ENCODE measurements around the gene INPP4B.
A peak's percentile ranks its signal among the peaks of the same experiment; 100 is the strongest.

Gene INPP4B

GRCh38 chr4:142414366-142414990, 431.6 kb downstream of the INPP4B start:
- H3K9ac ChIP-seq: no peak overlapping the region
- no peaks in the 10 kb centered on the region for H3K27me3 ChIP-seq
- H3K4me3 ChIP-seq: no peak overlapping the region
- no peaks in the 10 kb centered on the region for H4K20me1 ChIP-seq
- H3K4me1 ChIP-seq: peaks cover 0 to 4% (median 0%) of the 10 kb centered on the region in 10 experiments; a peak in 1 of 20 replicates
- H3K9me3 ChIP-seq (replicated peaks in 1 of 11): peaks cover 0 to 6% (median 0%) of the 10 kb centered on the region in 11 experiments; a peak in 4 of 22 replicates
- H3K4me2 ChIP-seq: no peak overlapping the region
- H3K36me3 ChIP-seq: no peaks in the 10 kb centered on the region
- TF ChIP-seq Cebpa-rat (IDR thresholded peaks at IDR 0.05): no peak
- H3K27ac ChIP-seq: no peak overlapping the region

DNA sequence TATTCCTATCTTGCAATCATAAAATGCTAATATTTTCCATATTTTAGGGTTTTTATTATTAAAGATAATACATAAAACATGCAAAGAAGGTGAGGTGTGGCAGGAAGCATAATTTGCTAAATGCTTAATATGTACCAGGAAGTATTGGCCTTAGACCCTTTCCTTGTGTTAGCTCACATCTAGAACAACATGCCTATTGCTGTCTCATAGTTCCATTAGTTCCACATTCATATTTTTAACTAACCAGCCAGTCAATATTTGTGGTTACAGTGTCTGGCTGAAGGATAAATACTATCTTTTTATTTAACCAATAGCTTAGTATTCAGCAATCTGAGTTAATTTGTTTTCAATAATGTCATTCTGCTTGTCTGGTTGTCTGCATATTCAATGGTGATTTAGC, 432.6 kb downstream of the INPP4B start:
- TF ChIP-seq Cebpa-rat (IDR thresholded peaks at IDR 0.05): no peak
- H3K9me3 ChIP-seq (replicated peaks in 1 of 11): peaks cover 0 to 6% (median 0%) of the 10 kb centered on the region in 11 experiments; a peak in 4 of 22 replicates
- H3K9ac ChIP-seq: no peak overlapping the region
- H3K4me1 ChIP-seq: peaks cover 0 to 4% (median 0%) of the 10 kb centered on the region in 10 experiments; a peak in 2 of 20 replicates
- H3K36me3 ChIP-seq: no peaks in the 10 kb centered on the region
- no peaks in the 10 kb centered on the region for H4K20me1 ChIP-seq
- no peak overlapping the region for H3K4me3 ChIP-seq
- H3K4me2 ChIP-seq: no peak overlapping the region
- no peaks in the 10 kb centered on the region for H3K27me3 ChIP-seq
- H3K27ac ChIP-seq: no peak overlapping the region

DNA sequence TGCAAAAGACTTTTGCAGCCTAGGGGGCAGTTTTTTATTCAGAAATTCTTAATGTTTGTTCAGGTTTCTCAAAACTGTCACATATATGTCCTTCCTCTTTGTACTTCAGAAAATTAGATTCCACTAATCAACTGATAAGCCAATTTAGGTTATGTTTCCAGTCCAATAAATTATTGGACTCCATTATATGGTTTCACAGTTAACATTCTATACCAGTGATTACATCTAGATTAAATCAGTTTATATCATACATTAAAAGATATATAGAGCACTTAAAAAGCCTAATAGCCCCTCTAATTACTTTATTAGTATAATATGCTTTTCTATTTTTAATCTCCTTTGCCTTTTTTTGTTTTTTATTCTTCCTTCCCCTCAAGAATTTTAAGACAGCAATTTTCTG, 434.1 kb downstream of the INPP4B start:
- no peak for TF ChIP-seq Cebpa-rat (IDR thresholded peaks at IDR 0.05)
- Histone ChIP-seq H3K36me3 (no peaks in the 10 kb centered on the region), H3K27ac (no peak overlapping the region), H3K4me1 (peaks cover 7 to 15% (median 11%) of the 10 kb centered on the region in 10 experiments), H4K20me1 (no peaks in the 10 kb centered on the region), H3K9ac (no peak overlapping the region), H3K4me3 (no peak overlapping the region), H3K4me2 (no peak overlapping the region), H3K27me3 (no peaks in the 10 kb centered on the region), H3K9me3 (replicated peaks in 1 of 11) (peaks cover 0 to 6% (median 0%) of the 10 kb centered on the region in 11 experiments; a peak in 4 of 22 replicates)

GRCh38 chr4:142408003-142408441, 438.1 kb downstream of the INPP4B start:
- peak overlapping the region in 3 of 11 experiments; percentile 78 to 90 (median 84); a peak in 3 of 22 replicates for H3K4me2 ChIP-seq
- no peaks in the 10 kb centered on the region for H3K9me3 ChIP-seq (replicated peaks in 1 of 11)
- H3K36me3 ChIP-seq: no peaks in the 10 kb centered on the region
- no peak overlapping the region for H3K4me3 ChIP-seq
- no peak overlapping the region for H3K9ac ChIP-seq
- no peaks in the 10 kb centered on the region for H3K27me3 ChIP-seq
- H3K4me1 ChIP-seq: peaks cover 29 to 42% (median 37%) of the 10 kb centered on the region in 10 experiments
- TF ChIP-seq Cebpa-rat (IDR thresholded peaks at IDR 0.05): no peak
- H4K20me1 ChIP-seq: no peaks in the 10 kb centered on the region
- no peak overlapping the region for H3K27ac ChIP-seq

GRCh38 chr4:142407596-142407995, 438.5 kb downstream of the INPP4B start:
- no peak for TF ChIP-seq Cebpa-rat (IDR thresholded peaks at IDR 0.05)
- H3K4me2 ChIP-seq: peak overlapping the region; percentile 76 to 95 (median 86); a peak in 20 of 22 replicates
- no peaks in the 10 kb centered on the region for H3K36me3 ChIP-seq
- H3K27ac ChIP-seq: no peak overlapping the region
- H3K27me3 ChIP-seq: no peaks in the 10 kb centered on the region
- no peak overlapping the region for H3K4me3 ChIP-seq
- no peaks in the 10 kb centered on the region for H3K9me3 ChIP-seq (replicated peaks in 1 of 11)
- no peaks in the 10 kb centered on the region for H4K20me1 ChIP-seq
- peaks cover 29 to 46% (median 37%) of the 10 kb centered on the region in 10 experiments for H3K4me1 ChIP-seq
- no peak overlapping the region for H3K9ac ChIP-seq

GRCh38 chr4:142406917-142407501, 439.1 kb downstream of the INPP4B start:
- Histone ChIP-seq H3K4me3 (no peak overlapping the region), H4K20me1 (no peaks in the 10 kb centered on the region), H3K4me2 (peak overlapping the region; percentile 76 to 95 (median 86)), H3K27ac (no peak overlapping the region), H3K9ac (no peak overlapping the region), H3K36me3 (no peaks in the 10 kb centered on the region), H3K27me3 (no peaks in the 10 kb centered on the region; a peak in 1 of 22 replicates), H3K4me1 (peaks cover 29 to 46% (median 37%) of the 10 kb centered on the region in 10 experiments), H3K9me3 (replicated peaks in 1 of 11) (no peaks in the 10 kb centered on the region)
- TF ChIP-seq Cebpa-rat (IDR thresholded peaks at IDR 0.05): no peak

DNA sequence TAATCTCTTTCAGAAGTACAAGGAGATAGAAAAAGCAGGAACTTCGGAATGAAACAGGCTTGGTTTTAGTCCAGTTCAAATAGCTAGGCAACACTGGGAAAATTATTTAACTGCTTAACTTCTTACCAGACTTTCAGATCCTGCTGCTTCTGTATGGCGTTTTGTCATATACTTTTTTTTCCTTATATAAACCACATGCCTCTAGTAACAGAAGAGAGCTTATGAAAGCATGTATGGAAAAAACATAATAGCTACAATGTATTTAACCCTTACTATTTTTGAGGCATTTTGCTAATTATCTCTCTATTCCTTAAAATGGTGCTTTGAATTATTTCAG, 439.6 kb downstream of the INPP4B start:
- Histone ChIP-seq H3K27me3 (no peaks in the 10 kb centered on the region; a peak in 1 of 22 replicates), H3K27ac (no peak overlapping the region), H3K4me3 (peak overlapping the region in 2 of 10 experiments; percentile 8 to 52; a peak in 1 of 20 replicates), H3K4me1 (peaks cover 29 to 46% (median 37%) of the 10 kb centered on the region in 10 experiments), H3K9me3 (replicated peaks in 1 of 11) (no peaks in the 10 kb centered on the region), H4K20me1 (no peaks in the 10 kb centered on the region), H3K9ac (no peak overlapping the region), H3K4me2 (peak overlapping the region; percentile 76 to 95 (median 86)), H3K36me3 (no peaks in the 10 kb centered on the region)
- no peak for TF ChIP-seq Cebpa-rat (IDR thresholded peaks at IDR 0.05)

DNA sequence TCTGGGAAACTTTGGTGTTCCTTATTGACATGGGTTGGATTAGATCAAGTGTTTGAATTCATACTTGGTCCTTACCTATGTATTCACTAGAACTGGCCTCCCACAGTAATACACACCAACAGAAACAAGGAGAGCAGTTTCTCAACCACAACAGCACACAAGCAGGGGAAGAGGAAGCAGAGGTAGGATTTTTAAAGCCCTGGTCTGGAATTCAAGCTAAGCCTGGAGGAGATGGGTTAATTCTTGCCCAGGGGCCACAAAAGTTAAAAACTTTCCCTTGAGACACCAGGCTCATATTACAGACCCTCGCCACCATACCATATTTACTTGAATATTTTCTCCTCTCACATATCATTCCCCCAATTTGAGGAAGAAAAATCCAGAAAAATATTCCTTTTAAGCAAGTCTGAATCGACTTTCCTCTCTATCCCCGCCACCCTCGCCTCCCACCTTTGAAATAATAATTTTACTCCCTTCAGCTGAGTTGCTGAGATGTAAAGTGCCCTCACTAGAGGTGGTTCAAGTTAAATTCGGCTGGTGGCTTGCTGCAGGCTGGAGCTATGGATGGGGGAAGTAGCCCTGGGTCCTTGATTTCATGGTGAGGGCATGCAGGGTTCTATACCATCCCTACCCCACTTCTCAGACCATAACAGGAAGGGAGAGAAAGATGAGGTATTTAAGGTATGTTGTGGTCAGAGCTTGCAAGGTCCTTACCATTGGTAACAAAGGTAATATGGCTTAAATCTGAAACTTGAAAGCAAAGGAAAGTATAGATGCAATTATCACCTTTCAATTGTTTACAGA, 440.2 kb downstream of the INPP4B start:
- Histone ChIP-seq H4K20me1 (no peaks in the 10 kb centered on the region), H3K9me3 (replicated peaks in 1 of 11) (no peaks in the 10 kb centered on the region), H3K4me3 (peak overlapping the region; percentile 52 to 62 (median 56)), H3K27ac (peak overlapping the region; percentile 27 to 69 (median 48); a peak in 20 of 22 replicates), H3K27me3 (peaks cover 0 to 3% (median 0%) of the 10 kb centered on the region in 11 experiments; a peak in 2 of 22 replicates), H3K9ac (peak overlapping the region in 10 of 11 experiments; percentile 11 to 68 (median 59); a peak in 18 of 22 replicates), H3K36me3 (no peaks in the 10 kb centered on the region), H3K4me1 (peaks cover 29 to 46% (median 37%) of the 10 kb centered on the region in 10 experiments), H3K4me2 (peak overlapping the region; percentile 76 to 95 (median 86))
- TF ChIP-seq Cebpa-rat (IDR thresholded peaks at IDR 0.05): no peak
